SK-N-SH (cell line): Measurements from ENCODE around the gene NRL. TPM values are rescaled to one million over a fixed set of nuclear protein-coding genes. Genes with fewer than 3 reads are reported as not detected.

Experiments
- CTCF ChIA-PET: fragments of 300-600, 350-600 bp; formaldehyde crosslinking; extraction: SDS; loops from one replicate; lab custom pipeline; 2021; lab: Yijun Ruan, JAX
- POLR2A ChIA-PET: fragments of 350-600 bp; sonication (Branson Sonifier 250); formaldehyde crosslinking; extraction: SDS; loops from one replicate; lab custom pipeline; 2020; ENCODE audit warnings: antibody characterized with exemption, inconsistent platforms; lab: Yijun Ruan, JAX
- DNase-seq: peaks from one replicate; pipeline ENCODE4 v3.0.0; 2012
- H2AFZ ChIP-seq: fragments of 200-600 bp; sonication (generic); 2 replicates; pipeline ENCODE4 v1.8.1; 2016; ENCODE audit warnings: antibody characterized with exemption, mild to moderate bottlenecking, low read depth
- H3F3A ChIP-seq: fragments of 200-600 bp; sonication (generic); replicated peaks from 2 replicates; pipeline ENCODE3; 2016; ENCODE audit warnings: antibody characterized with exemption, mild to moderate bottlenecking; ENCODE audit not compliant: insufficient read depth
- H3K27ac ChIP-seq, 2 experiments: fragments of 200-500 bp in 1 of 2; fragments of 200-600 bp in 1 of 2; sonication (Bioruptor generic) in 1 of 2; sonication (generic), shearing (Covaris generic) in 1 of 2; 2 replicates each; pipeline versions ENCODE4 v1.5.1 to v1.6.1; 2014 to 2016; ENCODE audit warnings: low read depth in 2 of 2, inconsistent platforms in 1 of 2, low read length in 1 of 2, mild to moderate bottlenecking in 1 of 2, mixed read lengths in 1 of 2
- H3K27me3 ChIP-seq: fragments of 200-600 bp; sonication (generic), shearing (Covaris generic); 2 replicates; pipeline ENCODE4 v1.6.1; 2016; ENCODE audit warnings: mixed run types; ENCODE audit not compliant: insufficient read depth
- H3K36me3 ChIP-seq, 2 experiments: fragments of 200-500 bp in 1 of 2; fragments of 200-600 bp in 1 of 2; sonication (Bioruptor generic) in 1 of 2; sonication (generic) in 1 of 2; replicated peaks in 1 of 2; 2 replicates each; pipeline versions ENCODE3 to v1.5.1; 2014 to 2016; ENCODE audit warnings: low read length in 1 of 2, mild to moderate bottlenecking in 1 of 2; ENCODE audit not compliant: insufficient read depth in 2 of 2, control insufficient read depth in 1 of 2
- H3K4me1 ChIP-seq, 2 experiments: fragments of 200-500 bp in 1 of 2; fragments of 200-600 bp in 1 of 2; sonication (Bioruptor generic) in 1 of 2; sonication (generic), shearing (Covaris generic) in 1 of 2; 2 replicates each; pipeline versions ENCODE4 v1.5.1 to v1.6.1; 2014 to 2016; ENCODE audit warnings: low read depth in 1 of 2, low read length in 1 of 2, mixed run types in 1 of 2; ENCODE audit not compliant: insufficient read depth in 2 of 2, control insufficient read depth in 1 of 2
- H3K4me2 ChIP-seq: fragments of 200-600 bp; sonication (generic), shearing (Covaris generic); 2 replicates; pipeline ENCODE4 v1.6.1; 2017; ENCODE audit warnings: mixed run types
- H3K4me3 ChIP-seq, 2 experiments: fragments of 200-500 bp in 1 of 2; fragments of 200-600 bp in 1 of 2; sonication (Bioruptor generic) in 1 of 2; sonication (generic), shearing (Covaris generic) in 1 of 2; 2 replicates each; pipeline versions ENCODE4 v1.5.1 to v1.8.1; 2014 to 2016; ENCODE audit warnings: low read depth in 2 of 2, inconsistent platforms in 1 of 2, low read length in 1 of 2, mild to moderate bottlenecking in 1 of 2, mixed read lengths in 1 of 2, moderate library complexity in 1 of 2
- H3K79me2 ChIP-seq: fragments of 200-600 bp; sonication (generic); 2 replicates; pipeline ENCODE4 v1.8.1; 2017; ENCODE audit warnings: mild to moderate bottlenecking; ENCODE audit not compliant: insufficient read depth
- H3K9ac ChIP-seq: fragments of 200-600 bp; sonication (generic); 2 replicates; pipeline ENCODE4 v1.6.1; 2017; ENCODE audit warnings: mixed run types
- H3K9me2 ChIP-seq: fragments of 200-600 bp; sonication (generic); 2 replicates; pipeline ENCODE4 v1.6.1; 2017; ENCODE audit warnings: mixed run types
- H3K9me3 ChIP-seq: fragments of 200-600 bp; sonication (generic); 2 replicates; pipeline ENCODE4 v1.6.1; 2017; ENCODE audit warnings: mixed run types, mild to moderate bottlenecking, moderate library complexity
- H4K20me1 ChIP-seq: fragments of 200-600 bp; sonication (generic); 2 replicates; pipeline ENCODE4 v1.6.1; 2017; ENCODE audit warnings: mild to moderate bottlenecking, mixed run types; ENCODE audit not compliant: insufficient read depth
- ELF1 ChIP-seq: IDR thresholded peaks from 2 replicates; pipeline ENCODE4 v1.4.0; 2012
- FOXJ3 ChIP-seq: sonication (generic); formaldehyde crosslinking; IDR thresholded peaks from 2 replicates; pipeline ENCODE4 v1.5.1; 2020; ENCODE audit warnings: mild to moderate bottlenecking, missing genetic modification reagents
- GABPA ChIP-seq: IDR thresholded peaks from 2 replicates; pipeline ENCODE4 v1.4.0; 2012; ENCODE audit warnings: low read depth, mild to moderate bottlenecking
- MXI1 ChIP-seq: IDR thresholded peaks from 2 replicates; pipeline ENCODE4 v1.6.1; 2012; ENCODE audit warnings: mild to moderate bottlenecking, low read depth, low read length, improper control_type of control experiment
- REST ChIP-seq: IDR thresholded peaks from 2 replicates; pipeline ENCODE4 v1.6.1; 2012; ENCODE audit warnings: mild to moderate bottlenecking, low read depth, low read length, moderate library complexity
- TCF12 ChIP-seq: IDR thresholded peaks from 2 replicates; pipeline ENCODE4 v1.4.0; 2012
- TEAD4 ChIP-seq: IDR thresholded peaks from 2 replicates; pipeline ENCODE4 v1.4.0; 2012; ENCODE audit warnings: mild to moderate bottlenecking, borderline replicate concordance; ENCODE audit not compliant: insufficient read depth
- WGBS: methylation state at CpG from one replicate; pipeline ENCODE4 v1.1.6; 2017; ENCODE audit warnings: low lambda C conversion rate; 5-methylcytosine and 5-hydroxymethylcytosine counted together
- polyA plus RNA-seq, 3 experiments: library from polyadenylated mRNA; depleted of rRNA; stranded (reverse); fragments of >200 nt; gene quantifications; 2 replicates each; pipeline ENCODE4 v1.2.3, GENCODE V29; 2012

Gene NRL
- polyA plus RNA-seq, 1 of the 3 experiments (the other 2 are of a cell fraction) = 0.76 TPM

GRCh38 chr14:24071144-24071697 is 43.5 kb downstream of the NRL start, which contains the start of gene CPNE6:
Gene CPNE6 (plus strand): TSS chr14:24071562. CDS start chr14:24072937, 1,375 bp downstream.
- CTCF ChIA-PET = interaction anchor here (1.4 to 42.8 kb wide), 4 partner anchors 10 to 90 kb away, joined by 4 to 1159 read pairs (median 151); partner anchors contain the start of genes IRF9 and PCK2
- Histone ChIP-seq H3K79me2 (no peaks in the 10 kb centered on the region), H4K20me1 (no peaks in the 10 kb centered on the region), H3K9ac (no peak within 1 kb of the TSS), H3K9me2 (no peaks in the 10 kb centered on the region), H3K36me3 (no peaks in the 10 kb centered on the region), H3K4me1 (no peaks in the 10 kb centered on the region; a peak in 1 of 4 replicates), H3K4me3 (no peak within 1 kb of the TSS), H3K27me3 (no peaks in the 10 kb centered on the region; the same call in 1 of the 2 replicates), H2AFZ (no peak within 1 kb of the TSS), H3K4me2 (no peak within 1 kb of the TSS), H3K27ac (no peak within 1 kb of the TSS), H3F3A (no peaks in the 10 kb centered on the region), H3K9me3 (no peaks in the 10 kb centered on the region)
- DNase-seq = no peak
- TF ChIP-seq MXI1 = no peak
- TF ChIP-seq TCF12 = no peak
- POLR2A ChIA-PET = no interaction called here
- WGBS = 71% methylated on average over 16 of the region's 19 CpGs

GRCh38 chr14:24070285-24071143 is 44.2 kb downstream of the NRL start:
- Histone ChIP-seq H3K4me3 (no peak overlapping the region), H3K9me3 (no peaks in the 10 kb centered on the region), H3K4me2 (no peak overlapping the region), H3K9me2 (no peaks in the 10 kb centered on the region), H3F3A (no peaks in the 10 kb centered on the region), H3K27me3 (no peaks in the 10 kb centered on the region; the same call in 1 of the 2 replicates), H3K36me3 (no peaks in the 10 kb centered on the region), H3K9ac (no peak overlapping the region), H3K27ac (no peak overlapping the region), H3K4me1 (no peaks in the 10 kb centered on the region; a peak in 1 of 4 replicates), H4K20me1 (no peaks in the 10 kb centered on the region), H2AFZ (no peak overlapping the region), H3K79me2 (no peaks in the 10 kb centered on the region)
- CTCF ChIA-PET = interaction anchor here (0.9 to 42.8 kb wide), 5 partner anchors 10 to 90 kb away, joined by 3 to 1159 read pairs (median 18); partner anchors contain the start of genes IRF9 and PCK2
- POLR2A ChIA-PET = interaction anchor here (1.2 to 2.0 kb wide), 2 partner anchors 9 to 11 kb away, joined by 3 to 6 read pairs; no protein-coding TSS in a partner anchor
- TF ChIP-seq TEAD4 (no peak), REST (no peak), FOXJ3 (no peak), GABPA (no peak), ELF1 (no peak)
- WGBS = 77% methylated on average over 10 of the region's 10 CpGs
- no peak for DNase-seq
